Raji (cell line): Measurements from ENCODE around the gene SNAPC2.

ENCODE experiments used
- POLR2A ChIP-seq: IDR thresholded peaks from 2 replicates; pipeline ENCODE4 v1.6.1; 2011; ENCODE audit warnings: low read depth, low read length, control low read depth; ENCODE audit not compliant: insufficient read depth

Gene SNAPC2

GRCh38 chr19:7912697-7913564, 7.2 kb upstream of the SNAPC2 start:
- TF ChIP-seq POLR2A, result no peak

- TF ChIP-seq POLR2A, result no peak
Measured at GRCh38 chr19:7913652-7914051, 6.5 kb upstream of the SNAPC2 start.

GRCh38 chr19:7914099-7914498, 6.0 kb upstream of the SNAPC2 start:
- TF ChIP-seq POLR2A, result no peak

- 0 out of 2 replicates have a peak, but pooled peaks have one; percentile 27 for TF ChIP-seq POLR2A
Measured at GRCh38 chr19:7914598-7915045, 5.5 kb upstream of the SNAPC2 start, which contains the start of gene TGFBR3L. TGFBR3L (plus strand) TSS chr19:7914830.

- no peak for TF ChIP-seq POLR2A
Measured at GRCh38 chr19:7915250-7916102, 4.7 kb upstream of the SNAPC2 start.

- no peak for TF ChIP-seq POLR2A
Measured at GRCh38 chr19:7916103-7916954, 3.8 kb upstream of the SNAPC2 start.

GRCh38 chr19:7916955-7917266, 3.2 kb upstream of the SNAPC2 start:
- TF ChIP-seq POLR2A, result no peak

- no peak for TF ChIP-seq POLR2A
Measured at GRCh38 chr19:7917267-7918061, 2.7 kb upstream of the SNAPC2 start.

- TF ChIP-seq POLR2A, result no peak
Measured at GRCh38 chr19:7918615-7919421, 1.3 kb upstream of the SNAPC2 start.

GRCh38 chr19:7920519-7921301, 572 bp downstream of the SNAPC2 start:
- TF ChIP-seq POLR2A, result peak; percentile 51; the same call in 1 of the 2 replicates

GRCh38 chr19:7921302-7921966, 1.3 kb downstream of the SNAPC2 start:
- TF ChIP-seq POLR2A, result no peak
